ENCODE measurements around the gene PPIE.

DNA sequence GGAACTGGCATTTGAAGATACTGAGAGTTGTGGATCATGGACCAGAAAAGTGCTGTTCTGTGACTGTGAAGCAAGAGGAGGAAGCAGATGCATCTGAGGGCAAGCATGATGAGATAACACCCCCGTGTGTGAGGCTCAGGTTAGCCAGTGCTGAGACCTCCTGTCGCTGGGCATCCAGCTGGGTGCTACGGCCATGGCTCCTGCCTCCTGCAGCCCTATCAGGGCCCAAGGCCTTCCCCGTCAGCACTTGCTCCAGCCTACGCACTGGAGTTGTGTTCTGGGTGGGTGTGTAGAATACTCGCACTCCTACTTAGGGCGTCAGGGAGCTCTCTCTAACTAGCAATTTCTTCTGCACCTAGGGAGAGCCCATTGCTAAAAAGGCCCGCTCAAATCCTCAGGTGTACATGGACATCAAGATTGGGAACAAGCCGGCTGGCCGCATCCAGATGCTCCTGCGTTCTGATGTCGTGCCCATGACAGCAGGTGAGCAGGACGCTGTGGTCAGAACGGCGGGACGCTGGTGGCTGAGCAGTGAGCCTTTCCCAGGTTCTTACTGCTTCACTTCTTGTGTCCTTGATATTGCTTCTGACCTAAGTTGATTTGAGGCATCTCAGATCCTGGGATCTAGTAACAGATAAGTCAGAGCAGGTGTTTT lies 6.5 kb downstream of the PPIE start:
- TF ChIP-seq, protein P1, sequence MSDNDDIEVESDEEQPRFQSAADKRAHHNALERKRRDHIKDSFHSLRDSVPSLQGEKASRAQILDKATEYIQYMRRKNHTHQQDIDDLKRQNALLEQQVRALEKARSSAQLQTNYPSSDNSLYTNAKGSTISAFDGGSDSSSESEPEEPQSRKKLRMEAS (IDR thresholded peaks at IDR 0.05): no peak
- no peak for TF ChIP-seq CEBPB (IDR thresholded peaks at IDR 0.05)

All from Ishikawa (cell line).